ENCODE measurements around the gene PMIS2.

GRCh38 chr19:35609851-35610353 is 23.9 kb downstream of the PMIS2 start:
- TF ChIP-seq RFX5 (IDR thresholded peaks at IDR 0.05; ENCODE audit: borderline replicate concordance, low read depth, low read length) (no peak), SP1 (IDR thresholded peaks at IDR 0.05; ENCODE audit: low read depth, low read length) (no peak), CTCF (IDR thresholded peaks at IDR 0.05; ENCODE audit: control extremely low read depth in 1 of 3, insufficient read depth in 1 of 3, low read depth in 1 of 3, low read length in 3 of 3) (no peak), EP300 (IDR thresholded peaks at IDR 0.05; ENCODE audit: borderline replicate concordance in 1 of 2, low read depth in 2 of 2, low read length in 2 of 2) (no peak), SRF (IDR thresholded peaks at IDR 0.05; ENCODE audit: low read depth, low read length) (no peak), POLR2A (IDR thresholded peaks at IDR 0.05; ENCODE audit: control extremely low read depth in 1 of 2, low read depth in 2 of 2, low read length in 2 of 2) (no peak), SP2 (IDR thresholded peaks at IDR 0.05; ENCODE audit: low read length) (no peak), RAD21 (IDR thresholded peaks at IDR 0.05 in 1 of 2, conservative IDR thresholded peaks at IDR 0.05 in 1 of 2; ENCODE audit: low read depth in 2 of 2, low read length in 2 of 2) (no peak)
